ENCODE data around the gene MCM7. TPM values are rescaled to one million over a fixed set of nuclear protein-coding genes. Genes with fewer than 3 reads are reported as not detected.
A peak's percentile ranks its signal among the peaks of the same experiment; 100 is the strongest.

MCM7 gene
- total and polyA plus RNA-seq, 7 donors, result 29.6 to 99.3 (median 34.2) TPM

- intact Hi-C loops (cut with DNase I), result no loop called here
- H3K27me3 ChIP-seq, result no peaks in the 10 kb centered on the region
- TF ChIP-seq POLR2AphosphoS5 (IDR thresholded peaks at IDR 0.05), result no peak
- no peak for TF ChIP-seq POLR2A (IDR thresholded peaks at IDR 0.05)
- TF ChIP-seq CTCF (IDR thresholded peaks at IDR 0.05), result no peak
- no peak for TF ChIP-seq EP300 (IDR thresholded peaks at IDR 0.05)
- no peaks in the 10 kb centered on the region for H3K4me1 ChIP-seq
- no peak overlapping the region for H3K4me3 ChIP-seq
- no peaks in the 10 kb centered on the region for H3K36me3 ChIP-seq
- no peaks in the 10 kb centered on the region for H3K9me3 ChIP-seq
- no peak for DNase-seq
- 95 to 98% methylated on average over 3 of the region's 3 CpGs for WGBS, 2 donors
- no peak overlapping the region for H3K27ac ChIP-seq
Measured at GRCh38 chr7:100142461-100142860, 41.3 kb upstream of the MCM7 start.

GRCh38 chr7:100141555-100141949 lies 40.4 kb upstream of the MCM7 start:
- Histone ChIP-seq H3K36me3 (no peaks in the 10 kb centered on the region), H3K4me3 (no peak overlapping the region), H3K27me3 (no peaks in the 10 kb centered on the region), H3K4me1 (no peaks in the 10 kb centered on the region), H3K9me3 (no peaks in the 10 kb centered on the region), H3K27ac (no peak overlapping the region)
- TF ChIP-seq CTCF (IDR thresholded peaks at IDR 0.05) (no peak), POLR2AphosphoS5 (IDR thresholded peaks at IDR 0.05) (no peak), POLR2A (IDR thresholded peaks at IDR 0.05) (no peak)
- intact Hi-C loops (cut with DNase I), result no loop called here
- DNase-seq, result no peak
- 16 to 55% methylated on average over 3 of the region's 3 CpGs for WGBS, 2 donors

- WGBS, 2 donors, result 43 to 65% methylated on average over 13 of the region's 13 CpGs
- intact Hi-C loops (cut with DNase I), result no loop called here
- DNase-seq, result no peak
Measured at GRCh38 chr7:100137851-100138760, 36.9 kb upstream of the MCM7 start.

GRCh38 chr7:100132697-100133151 lies 31.5 kb upstream of the MCM7 start:
- TF ChIP-seq POLR2AphosphoS5 (IDR thresholded peaks at IDR 0.05) (no peak), CTCF (IDR thresholded peaks at IDR 0.05) (peak; percentile 85 to 89 (median 86))
- Histone ChIP-seq H3K27ac (no peak overlapping the region), H3K27me3 (no peaks in the 10 kb centered on the region), H3K4me3 (no peak overlapping the region), H3K9me3 (no peaks in the 10 kb centered on the region), H3K4me1 (peaks cover 0 to 22% (median 11%) of the 10 kb centered on the region in 4 donors), H3K36me3 (no peaks in the 10 kb centered on the region)
- intact Hi-C loops (cut with DNase I), result loop anchor here (2.0 kb wide), 1 partner anchor 84 kb away; no protein-coding TSS in a partner anchor
- DNase-seq, result no peak
- 26 to 34% methylated on average over 3 of the region's 3 CpGs for WGBS, 2 donors

More at GRCh38 chr7:100137851-100138760, 36.9 kb upstream of the MCM7 start:
- TF ChIP-seq POLR2AphosphoS5 (IDR thresholded peaks at IDR 0.05) (no peak), EP300 (IDR thresholded peaks at IDR 0.05) (no peak), POLR2A (IDR thresholded peaks at IDR 0.05) (no peak), CTCF (IDR thresholded peaks at IDR 0.05) (no peak)
- Histone ChIP-seq H3K27ac (no peak overlapping the region), H3K9me3 (no peaks in the 10 kb centered on the region), H3K27me3 (no peaks in the 10 kb centered on the region), H3K36me3 (no peaks in the 10 kb centered on the region), H3K4me1 (no peaks in the 10 kb centered on the region), H3K4me3 (no peak overlapping the region)

All from sigmoid colon (tissue), 7 donors.